HG02852 (cell line): Measurements from ENCODE around the gene ARL14EP.

Experiments
- ATAC-seq: cut with Tn5 transposase; IDR thresholded peaks from one replicate; pipeline ENCODE4 v1.9.1; 2021; ENCODE audit warnings: mild to moderate bottlenecking, moderate library complexity; ENCODE audit not compliant: unreplicated experiment

The ARL14EP gene

GRCh38 chr11:30368394-30368793, 45.5 kb downstream of the ARL14EP start:
- no peak for ATAC-seq

GRCh38 chr11:30370164-30370563, 47.3 kb downstream of the ARL14EP start:
- no peak for ATAC-seq

- ATAC-seq: no peak
Observed at GRCh38 chr11:30377347-30377746, 54.4 kb downstream of the ARL14EP start.

- no peak for ATAC-seq
Observed at GRCh38 chr11:30380846-30381245, 57.9 kb downstream of the ARL14EP start.

- ATAC-seq: no peak
Observed at GRCh38 chr11:30381879-30382278, 59.0 kb downstream of the ARL14EP start.
